ENCODE measurements around the gene ANKFN1.

- TF ChIP-seq CTCF (conservative IDR thresholded peaks at IDR 0.05): no peak
- TF ChIP-seq ZFX (IDR thresholded peaks at IDR 0.05): no peak
These were observed 375.4 kb downstream of the ANKFN1 start for GRCh38 chr17:56528696-56529095.

All from C4-2B (cell line).